ENCODE measurements around the gene FAM13A.

GRCh38 chr4:88830598-88830997, 226.4 kb downstream of the FAM13A start:
- TF ChIP-seq CTCF (IDR thresholded peaks at IDR 0.05): no peak
- TF ChIP-seq POLR2A (IDR thresholded peaks at IDR 0.05): no peak

All from heart left ventricle (tissue), 13 donors.